GM12878 (cell line): ENCODE data around the gene SCAP. TPM values are rescaled to one million over a fixed set of nuclear protein-coding genes. Genes with fewer than 3 reads are reported as not detected.

Source experiments
- ATF7 ChIP-seq: fragments of 450-650 bp; IDR thresholded peaks from 2 replicates; pipeline ENCODE4 v1.6.1; 2016; ENCODE audit warnings: low read depth, mild to moderate bottlenecking
- ETV6 ChIP-seq, 2 experiments: fragments of 450-650 bp in 1 of 2; IDR thresholded peaks in 1 of 2; conservative IDR thresholded peaks in 1 of 2; 2 replicates each; pipeline ENCODE4 v1.6.1; 2014; ENCODE audit warnings: antibody characterized with exemption in 1 of 2, borderline replicate concordance in 1 of 2, low read depth in 1 of 2, mild to moderate bottlenecking in 1 of 2, moderate library complexity in 1 of 2
- MTA3 ChIP-seq: IDR thresholded peaks from 2 replicates; pipeline ENCODE4 v1.6.1; 2012; ENCODE audit warnings: low read length, inconsistent platforms, borderline replicate concordance
- PML ChIP-seq: IDR thresholded peaks from 2 replicates; pipeline ENCODE4 v1.6.1; 2012; ENCODE audit warnings: low read length, inconsistent platforms
- RB1 ChIP-seq: fragments of 450-650 bp; formaldehyde crosslinking; IDR thresholded peaks from 2 replicates; pipeline ENCODE4 v1.6.1; 2017; ENCODE audit warnings: mild to moderate bottlenecking, borderline replicate concordance
- RELA ChIP-seq: fragments of 450-650 bp; IDR thresholded peaks from 2 replicates; pipeline ENCODE4 v1.8.0; 2014; ENCODE audit warnings: borderline replicate concordance; ENCODE audit not compliant: partially characterized antibody
- RFX5 ChIP-seq: IDR thresholded peaks from 2 replicates; pipeline ENCODE4 v1.6.1; 2011; ENCODE audit warnings: low read depth, low read length, improper control_type of control experiment
- SIX5 ChIP-seq: IDR thresholded peaks from 2 replicates; pipeline ENCODE4 v1.6.1; 2011; ENCODE audit warnings: mild to moderate bottlenecking, low read depth, low read length, moderate library complexity; ENCODE audit not compliant: severe bottlenecking
- STAT1 ChIP-seq: fragments of 450-650 bp; conservative IDR thresholded peaks from 2 replicates; pipeline ENCODE4 v1.6.1; 2014; ENCODE audit warnings: antibody characterized with exemption, mild to moderate bottlenecking
- STAT3 ChIP-seq: IDR thresholded peaks from 2 replicates; pipeline ENCODE4 v1.6.1; 2011; ENCODE audit warnings: low read depth, low read length, improper control_type of control experiment
- TAF1 ChIP-seq: IDR thresholded peaks from 2 replicates; pipeline ENCODE4 v1.6.1; 2011; ENCODE audit warnings: mild to moderate bottlenecking, low read depth, low read length, borderline replicate concordance
- YY1 ChIP-seq: IDR thresholded peaks from 2 replicates; pipeline ENCODE4 v1.6.1; 2011; ENCODE audit warnings: low read depth, mild to moderate bottlenecking, low read length
- ZSCAN29 ChIP-seq: fragments of 450-650 bp; IDR thresholded peaks from 2 replicates; pipeline ENCODE4 v1.6.1; 2017; ENCODE audit warnings: mild to moderate bottlenecking, moderate library complexity
- polyA plus RNA-seq, 11 experiments: library from polyadenylated mRNA; depleted of rRNA in 4 of 11; unstranded in 6 of 11; stranded (reverse) in 5 of 11; fragments of >200 nt; fragmentation: Nextera tagmentation in 4 of 11; fragmentation: Illumina TruSeq in 1 of 11; extraction: Ambion mirVana in 4 of 11; extraction: Trizol in 1 of 11; gene quantifications; 1 replicate in 1 of 11; 2 replicates in 10 of 11; pipeline versions ENCODE4 v1.2.1 to v1.2.3, GENCODE V29; 2011 to 2016; ENCODE audit warnings: inconsistent platforms in 2 of 11, missing spikeins in 2 of 11, low read depth in 1 of 11
- total RNA-seq, 4 experiments: library from RNA; depleted of rRNA in 3 of 4; stranded (reverse); fragments of >200 nt in 3 of 4; fragmentation: Illumina TruSeq in 1 of 4; extraction: Trizol in 1 of 4; gene quantifications; 2 replicates each; pipeline versions ENCODE4 v1.2.1 to v1.2.3, GENCODE V29; 2013 to 2021
- TF ChIP-seq, protein P1 (sequence below): fragments of 150-350 bp; IDR thresholded peaks from 2 replicates; pipeline ENCODE4 v1.6.1; 2016; ENCODE audit warnings: low read depth, low read length
- TF ChIP-seq, protein P2 (sequence below): fragments of 450-650 bp; formaldehyde crosslinking; IDR thresholded peaks from 2 replicates; pipeline ENCODE4 v1.5.0; 2022; ENCODE audit warnings: mild to moderate bottlenecking, missing genetic modification characterization
- TF ChIP-seq, protein P3 (sequence below): fragments of 450-650 bp; formaldehyde crosslinking; IDR thresholded peaks from 2 replicates; pipeline ENCODE4 v1.4.0; 2022; ENCODE audit warnings: mild to moderate bottlenecking, moderate library complexity
- TF ChIP-seq, protein P4 (sequence below): IDR thresholded peaks from 2 replicates; pipeline ENCODE4 v1.6.1; 2011; ENCODE audit warnings: low read depth, low read length, improper control_type of control experiment, borderline replicate concordance
- TF ChIP-seq, protein P5 (sequence below): IDR thresholded peaks from 2 replicates; pipeline ENCODE4 v1.6.1; 2012; ENCODE audit warnings: low read depth, low read length, improper control_type of control experiment

SCAP gene
- total and polyA plus RNA-seq, 10 of the 15 experiments (the other 5 are each of a cell fraction or from before 2014, with no cell fraction given) = 1.5 to 64.1 (median 27.9) TPM

DNA sequence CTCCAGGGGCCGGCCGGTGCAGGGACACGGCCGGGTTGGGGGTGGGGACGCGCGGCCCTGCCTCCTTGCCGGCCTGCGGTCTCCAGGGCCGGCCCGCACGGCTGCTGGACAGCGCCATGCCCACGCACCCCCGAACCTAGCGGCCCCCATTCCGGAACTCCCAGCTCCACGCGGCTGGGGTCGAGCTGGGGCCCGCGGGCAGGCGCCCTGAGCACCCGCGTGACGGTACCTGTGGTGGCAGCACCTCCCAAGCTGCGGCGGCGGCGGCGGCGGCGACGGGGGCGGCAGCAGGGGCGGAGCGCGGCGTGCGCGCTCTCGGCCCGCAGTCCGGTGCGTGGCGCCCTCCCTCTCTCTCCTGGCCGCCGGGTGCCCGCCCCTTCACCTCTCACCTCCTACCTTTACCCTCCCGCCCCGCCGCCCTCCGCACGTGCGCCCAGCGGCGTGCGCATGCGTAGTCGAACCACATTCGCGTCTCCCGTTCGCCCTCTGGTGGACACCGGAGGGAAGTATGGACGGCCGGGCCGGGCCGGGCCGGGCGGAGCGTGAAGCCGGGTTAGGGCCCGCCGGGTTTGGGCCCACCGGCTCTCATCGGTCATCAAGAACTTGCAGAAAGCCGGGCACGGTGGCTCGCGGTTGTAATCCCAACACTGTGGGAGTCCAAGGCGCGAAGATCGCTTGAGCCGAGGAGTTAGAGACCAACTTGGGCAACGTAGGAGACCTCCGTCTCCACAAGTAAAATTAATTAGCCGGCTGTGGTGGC lies at the start of gene SCAP (continued):
- peak; percentile 93 for TF ChIP-seq YY1
- TF ChIP-seq SIX5 = peak; percentile 33
- TF ChIP-seq RFX5 = no peak
- TF ChIP-seq STAT1 = no peak
- no peak for TF ChIP-seq MTA3
- TF ChIP-seq, protein P1, sequence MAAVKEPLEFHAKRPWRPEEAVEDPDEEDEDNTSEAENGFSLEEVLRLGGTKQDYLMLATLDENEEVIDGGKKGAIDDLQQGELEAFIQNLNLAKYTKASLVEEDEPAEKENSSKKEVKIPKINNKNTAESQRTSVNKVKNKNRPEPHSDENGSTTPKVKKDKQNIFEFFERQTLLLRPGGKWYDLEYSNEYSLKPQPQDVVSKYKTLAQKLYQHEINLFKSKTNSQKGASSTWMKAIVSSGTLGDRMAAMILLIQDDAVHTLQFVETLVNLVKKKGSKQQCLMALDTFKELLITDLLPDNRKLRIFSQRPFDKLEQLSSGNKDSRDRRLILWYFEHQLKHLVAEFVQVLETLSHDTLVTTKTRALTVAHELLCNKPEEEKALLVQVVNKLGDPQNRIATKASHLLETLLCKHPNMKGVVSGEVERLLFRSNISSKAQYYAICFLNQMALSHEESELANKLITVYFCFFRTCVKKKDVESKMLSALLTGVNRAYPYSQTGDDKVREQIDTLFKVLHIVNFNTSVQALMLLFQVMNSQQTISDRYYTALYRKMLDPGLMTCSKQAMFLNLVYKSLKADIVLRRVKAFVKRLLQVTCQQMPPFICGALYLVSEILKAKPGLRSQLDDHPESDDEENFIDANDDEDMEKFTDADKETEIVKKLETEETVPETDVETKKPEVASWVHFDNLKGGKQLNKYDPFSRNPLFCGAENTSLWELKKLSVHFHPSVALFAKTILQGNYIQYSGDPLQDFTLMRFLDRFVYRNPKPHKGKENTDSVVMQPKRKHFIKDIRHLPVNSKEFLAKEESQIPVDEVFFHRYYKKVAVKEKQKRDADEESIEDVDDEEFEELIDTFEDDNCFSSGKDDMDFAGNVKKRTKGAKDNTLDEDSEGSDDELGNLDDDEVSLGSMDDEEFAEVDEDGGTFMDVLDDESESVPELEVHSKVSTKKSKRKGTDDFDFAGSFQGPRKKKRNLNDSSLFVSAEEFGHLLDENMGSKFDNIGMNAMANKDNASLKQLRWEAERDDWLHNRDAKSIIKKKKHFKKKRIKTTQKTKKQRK = no peak
- peak; percentile 35 for TF ChIP-seq RELA
- no peak for TF ChIP-seq ATF7
- TF ChIP-seq, protein P2, sequence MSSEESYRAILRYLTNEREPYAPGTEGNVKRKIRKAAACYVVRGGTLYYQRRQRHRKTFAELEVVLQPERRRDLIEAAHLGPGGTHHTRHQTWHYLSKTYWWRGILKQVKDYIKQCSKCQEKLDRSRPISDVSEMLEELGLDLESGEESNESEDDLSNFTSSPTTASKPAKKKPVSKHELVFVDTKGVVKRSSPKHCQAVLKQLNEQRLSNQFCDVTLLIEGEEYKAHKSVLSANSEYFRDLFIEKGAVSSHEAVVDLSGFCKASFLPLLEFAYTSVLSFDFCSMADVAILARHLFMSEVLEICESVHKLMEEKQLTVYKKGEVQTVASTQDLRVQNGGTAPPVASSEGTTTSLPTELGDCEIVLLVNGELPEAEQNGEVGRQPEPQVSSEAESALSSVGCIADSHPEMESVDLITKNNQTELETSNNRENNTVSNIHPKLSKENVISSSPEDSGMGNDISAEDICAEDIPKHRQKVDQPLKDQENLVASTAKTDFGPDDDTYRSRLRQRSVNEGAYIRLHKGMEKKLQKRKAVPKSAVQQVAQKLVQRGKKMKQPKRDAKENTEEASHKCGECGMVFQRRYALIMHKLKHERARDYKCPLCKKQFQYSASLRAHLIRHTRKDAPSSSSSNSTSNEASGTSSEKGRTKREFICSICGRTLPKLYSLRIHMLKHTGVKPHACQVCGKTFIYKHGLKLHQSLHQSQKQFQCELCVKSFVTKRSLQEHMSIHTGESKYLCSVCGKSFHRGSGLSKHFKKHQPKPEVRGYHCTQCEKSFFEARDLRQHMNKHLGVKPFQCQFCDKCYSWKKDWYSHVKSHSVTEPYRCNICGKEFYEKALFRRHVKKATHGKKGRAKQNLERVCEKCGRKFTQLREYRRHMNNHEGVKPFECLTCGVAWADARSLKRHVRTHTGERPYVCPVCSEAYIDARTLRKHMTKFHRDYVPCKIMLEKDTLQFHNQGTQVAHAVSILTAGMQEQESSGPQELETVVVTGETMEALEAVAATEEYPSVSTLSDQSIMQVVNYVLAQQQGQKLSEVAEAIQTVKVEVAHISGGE (CRISPR knock-in tag) = no peak
- TF ChIP-seq, protein P3, sequence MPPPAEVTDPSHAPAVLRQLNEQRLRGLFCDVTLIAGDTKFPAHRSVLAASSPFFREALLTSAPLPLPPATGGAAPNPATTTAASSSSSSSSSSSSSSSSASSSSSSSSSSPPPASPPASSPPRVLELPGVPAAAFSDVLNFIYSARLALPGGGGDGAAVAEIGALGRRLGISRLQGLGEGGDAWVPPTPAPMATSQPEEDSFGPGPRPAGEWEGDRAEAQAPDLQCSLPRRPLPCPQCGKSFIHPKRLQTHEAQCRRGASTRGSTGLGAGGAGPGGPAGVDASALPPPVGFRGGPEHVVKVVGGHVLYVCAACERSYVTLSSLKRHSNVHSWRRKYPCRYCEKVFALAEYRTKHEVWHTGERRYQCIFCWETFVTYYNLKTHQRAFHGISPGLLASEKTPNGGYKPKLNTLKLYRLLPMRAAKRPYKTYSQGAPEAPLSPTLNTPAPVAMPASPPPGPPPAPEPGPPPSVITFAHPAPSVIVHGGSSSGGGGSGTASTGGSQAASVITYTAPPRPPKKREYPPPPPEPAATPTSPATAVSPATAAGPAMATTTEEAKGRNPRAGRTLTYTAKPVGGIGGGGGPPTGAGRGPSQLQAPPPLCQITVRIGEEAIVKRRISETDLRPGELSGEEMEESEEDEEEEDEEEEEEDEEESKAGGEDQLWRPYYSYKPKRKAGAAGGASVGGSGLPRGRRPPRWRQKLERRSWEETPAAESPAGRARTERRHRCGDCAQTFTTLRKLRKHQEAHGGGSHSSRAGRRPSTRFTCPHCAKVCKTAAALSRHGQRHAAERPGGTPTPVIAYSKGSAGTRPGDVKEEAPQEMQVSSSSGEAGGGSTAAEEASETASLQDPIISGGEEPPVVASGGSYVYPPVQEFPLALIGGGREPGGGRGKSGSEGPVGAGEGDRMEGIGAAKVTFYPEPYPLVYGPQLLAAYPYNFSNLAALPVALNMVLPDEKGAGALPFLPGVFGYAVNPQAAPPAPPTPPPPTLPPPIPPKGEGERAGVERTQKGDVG (CRISPR knock-in tag) = no peak
- TF ChIP-seq, protein P4, sequence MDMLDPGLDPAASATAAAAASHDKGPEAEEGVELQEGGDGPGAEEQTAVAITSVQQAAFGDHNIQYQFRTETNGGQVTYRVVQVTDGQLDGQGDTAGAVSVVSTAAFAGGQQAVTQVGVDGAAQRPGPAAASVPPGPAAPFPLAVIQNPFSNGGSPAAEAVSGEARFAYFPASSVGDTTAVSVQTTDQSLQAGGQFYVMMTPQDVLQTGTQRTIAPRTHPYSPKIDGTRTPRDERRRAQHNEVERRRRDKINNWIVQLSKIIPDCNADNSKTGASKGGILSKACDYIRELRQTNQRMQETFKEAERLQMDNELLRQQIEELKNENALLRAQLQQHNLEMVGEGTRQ = no peak; the same call in 1 of the 2 replicates
- TF ChIP-seq, protein P5, sequence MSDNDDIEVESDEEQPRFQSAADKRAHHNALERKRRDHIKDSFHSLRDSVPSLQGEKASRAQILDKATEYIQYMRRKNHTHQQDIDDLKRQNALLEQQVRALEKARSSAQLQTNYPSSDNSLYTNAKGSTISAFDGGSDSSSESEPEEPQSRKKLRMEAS = peak; percentile 84
- peak; percentile 45; the same call in 1 of the 2 replicates for TF ChIP-seq ZSCAN29
- no peak; the same call in 1 of the 2 replicates for TF ChIP-seq TAF1
- TF ChIP-seq ETV6 (conservative IDR thresholded peaks at IDR 0.05 in 1 of 2, IDR thresholded peaks at IDR 0.05 in 1 of 2; ENCODE audit: borderline replicate concordance in 1 of 2, low read depth in 1 of 2) = no peak
- TF ChIP-seq PML = no peak
- peak; percentile 70; the same call in 1 of the 2 replicates for TF ChIP-seq RB1
- TF ChIP-seq STAT3 = no peak
